OCI-LY1 (cell line): ENCODE measurements around the gene BTBD16.

Source experiments
- H2AFZ ChIP-seq: fragments of 200-600 bp; sonication (generic), shearing (Covaris generic); 2 replicates; pipeline ENCODE4 v1.6.0; 2014; ENCODE audit warnings: antibody characterized with exemption, mild to moderate bottlenecking, low read length
- H3F3A ChIP-seq: fragments of 200-600 bp; sonication (generic), shearing (Covaris generic); 2 replicates; pipeline ENCODE4 v1.6.0; 2014; ENCODE audit warnings: mild to moderate bottlenecking, antibody characterized with exemption, low read length, moderate library complexity; ENCODE audit not compliant: insufficient read depth
- H3K27ac ChIP-seq: fragments of 200-600 bp; sonication (generic); 2 replicates; pipeline ENCODE4 v1.5.1; 2014; ENCODE audit warnings: low read length, mixed run types, mild to moderate bottlenecking, low read depth; ENCODE audit not compliant: poor library complexity, severe bottlenecking
- H3K27me3 ChIP-seq: fragments of 200-600 bp; sonication (generic); 2 replicates; pipeline ENCODE4 v1.6.0; 2014; ENCODE audit warnings: antibody characterized with exemption, mild to moderate bottlenecking, low read length, moderate library complexity; ENCODE audit not compliant: insufficient read depth
- H3K36me3 ChIP-seq: fragments of 200-600 bp; sonication (generic); 2 replicates; pipeline ENCODE4 v1.6.1; 2014; ENCODE audit warnings: mild to moderate bottlenecking, antibody characterized with exemption, low read length, moderate library complexity, mixed read lengths; ENCODE audit not compliant: insufficient read depth
- H3K4me1 ChIP-seq: fragments of 200-600 bp; sonication (generic); 2 replicates; pipeline ENCODE4 v1.5.1; 2014; ENCODE audit warnings: mild to moderate bottlenecking, low read length, moderate library complexity; ENCODE audit not compliant: insufficient read depth, severe bottlenecking
- H3K4me2 ChIP-seq: fragments of 200-600 bp; sonication (generic), shearing (Covaris generic); 2 replicates; pipeline ENCODE4 v1.6.1; 2014; ENCODE audit warnings: low read length
- H3K4me3 ChIP-seq: fragments of 200-600 bp; sonication (generic); 2 replicates; pipeline ENCODE4 v1.5.1; 2014; ENCODE audit warnings: low read length, low read depth, mild to moderate bottlenecking, mixed read lengths; ENCODE audit not compliant: poor library complexity, severe bottlenecking
- H3K79me2 ChIP-seq: fragments of 200-600 bp; shearing (Covaris generic); 2 replicates; pipeline ENCODE4 v1.6.1; 2016; ENCODE audit warnings: mixed run types, low read length, mixed read lengths; ENCODE audit not compliant: insufficient read depth
- H3K9ac ChIP-seq: fragments of 200-600 bp; sonication (generic), shearing (Covaris generic); 2 replicates; pipeline ENCODE4 v1.6.1; 2014; ENCODE audit warnings: mild to moderate bottlenecking, low read length, mixed read lengths
- H3K9me2 ChIP-seq: fragments of 200-600 bp; sonication (generic), shearing (Covaris generic); 2 replicates; pipeline ENCODE4 v1.6.1; 2014; ENCODE audit warnings: low read depth, mild to moderate bottlenecking, low read length, mixed read lengths
- H3K9me3 ChIP-seq: fragments of 200-600 bp; shearing (Covaris generic); 2 replicates; pipeline ENCODE4 v1.6.1; 2014; ENCODE audit warnings: low read length, mixed read lengths
- H4K20me1 ChIP-seq: fragments of 200-600 bp; sonication (generic), shearing (Covaris generic); 2 replicates; pipeline ENCODE4 v1.6.0; 2016; ENCODE audit warnings: mild to moderate bottlenecking, low read length; ENCODE audit not compliant: insufficient read depth
- EZH2 ChIP-seq: fragments of 200-600 bp; sonication (generic), shearing (Covaris generic); IDR thresholded peaks from 2 replicates; pipeline ENCODE4 v1.8.0; 2017; ENCODE audit warnings: borderline replicate concordance, mixed run types, mild to moderate bottlenecking, antibody characterized with exemption, low read length, moderate library complexity, mixed read lengths
- TF ChIP-seq, protein P1 (sequence below): fragments of 200-600 bp; sonication (generic), shearing (Covaris generic); IDR thresholded peaks from 2 replicates; pipeline ENCODE4 v1.5.1; 2017; ENCODE audit warnings: mild to moderate bottlenecking, antibody characterized with exemption, low read length, moderate library complexity, mixed read lengths

The BTBD16 gene

DNA sequence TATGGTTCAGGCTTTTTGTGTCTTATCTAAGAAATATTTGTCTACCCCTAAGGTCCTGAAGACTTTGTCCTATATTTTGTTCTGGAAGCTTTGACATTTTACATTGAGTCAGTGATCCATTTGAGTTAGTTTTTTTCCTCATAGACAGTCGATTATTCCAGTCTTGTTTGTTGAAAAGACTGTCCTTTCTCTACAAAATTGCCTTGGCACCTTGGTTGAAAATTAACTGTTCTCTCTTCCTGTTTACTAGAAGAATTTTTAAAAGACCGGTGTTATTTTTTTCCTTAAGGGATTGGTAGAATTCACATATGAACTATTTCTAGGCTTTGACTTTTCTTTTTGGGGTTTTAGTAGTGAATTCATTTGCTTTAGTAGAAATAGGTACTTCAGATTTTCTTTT, 115.4 kb downstream of the BTBD16 start:
- Histone ChIP-seq H2AFZ (no peak overlapping the region), H3K27me3 (no peaks in the 10 kb centered on the region), H4K20me1 (no peaks in the 10 kb centered on the region), H3K4me1 (no peaks in the 10 kb centered on the region), H3K4me2 (no peak overlapping the region), H3K9me3 (no peaks in the 10 kb centered on the region), H3K9me2 (no peaks in the 10 kb centered on the region), H3F3A (no peaks in the 10 kb centered on the region), H3K9ac (no peak overlapping the region), H3K79me2 (no peaks in the 10 kb centered on the region), H3K4me3 (no peak overlapping the region), H3K36me3 (no peaks in the 10 kb centered on the region), H3K27ac (no peak overlapping the region)
- TF ChIP-seq EZH2 = no peak
- TF ChIP-seq, protein P1, sequence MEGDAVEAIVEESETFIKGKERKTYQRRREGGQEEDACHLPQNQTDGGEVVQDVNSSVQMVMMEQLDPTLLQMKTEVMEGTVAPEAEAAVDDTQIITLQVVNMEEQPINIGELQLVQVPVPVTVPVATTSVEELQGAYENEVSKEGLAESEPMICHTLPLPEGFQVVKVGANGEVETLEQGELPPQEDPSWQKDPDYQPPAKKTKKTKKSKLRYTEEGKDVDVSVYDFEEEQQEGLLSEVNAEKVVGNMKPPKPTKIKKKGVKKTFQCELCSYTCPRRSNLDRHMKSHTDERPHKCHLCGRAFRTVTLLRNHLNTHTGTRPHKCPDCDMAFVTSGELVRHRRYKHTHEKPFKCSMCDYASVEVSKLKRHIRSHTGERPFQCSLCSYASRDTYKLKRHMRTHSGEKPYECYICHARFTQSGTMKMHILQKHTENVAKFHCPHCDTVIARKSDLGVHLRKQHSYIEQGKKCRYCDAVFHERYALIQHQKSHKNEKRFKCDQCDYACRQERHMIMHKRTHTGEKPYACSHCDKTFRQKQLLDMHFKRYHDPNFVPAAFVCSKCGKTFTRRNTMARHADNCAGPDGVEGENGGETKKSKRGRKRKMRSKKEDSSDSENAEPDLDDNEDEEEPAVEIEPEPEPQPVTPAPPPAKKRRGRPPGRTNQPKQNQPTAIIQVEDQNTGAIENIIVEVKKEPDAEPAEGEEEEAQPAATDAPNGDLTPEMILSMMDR = no peak

DNA sequence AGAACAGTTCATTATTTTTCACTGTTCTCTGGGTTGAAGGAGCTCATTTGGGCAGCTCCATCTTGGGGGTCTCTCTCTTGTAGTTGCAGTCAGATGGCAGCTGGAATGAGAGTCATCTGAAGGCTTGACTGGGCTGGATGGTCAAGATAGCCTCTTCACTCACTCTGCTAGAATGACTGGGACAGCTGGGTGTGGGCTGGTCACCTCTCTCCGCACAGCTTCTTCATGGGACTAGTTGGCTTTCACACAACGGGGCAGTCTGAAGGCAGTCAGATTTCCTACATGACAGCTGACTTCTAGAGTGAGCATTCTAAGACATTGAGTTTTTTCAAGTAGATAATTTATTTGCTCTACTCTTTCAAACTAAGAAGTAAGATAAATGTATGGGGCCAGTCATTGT, 116.5 kb downstream of the BTBD16 start:
- Histone ChIP-seq H3K36me3 (no peaks in the 10 kb centered on the region), H3K9me3 (no peaks in the 10 kb centered on the region), H4K20me1 (no peaks in the 10 kb centered on the region), H3K27ac (no peak overlapping the region), H3K27me3 (no peaks in the 10 kb centered on the region), H2AFZ (no peak overlapping the region), H3K79me2 (no peaks in the 10 kb centered on the region), H3F3A (no peaks in the 10 kb centered on the region), H3K4me2 (no peak overlapping the region), H3K4me1 (no peaks in the 10 kb centered on the region), H3K4me3 (no peak overlapping the region), H3K9me2 (no peaks in the 10 kb centered on the region), H3K9ac (no peak overlapping the region)
- TF ChIP-seq, protein P1 = no peak
- no peak for TF ChIP-seq EZH2
